GM12801 (cell line): ENCODE data around the gene HARBI1.

Source experiments
- CTCF ChIP-seq: IDR thresholded peaks from one replicate; pipeline ENCODE4 v1.5.1; 2011; ENCODE audit warnings: control low read depth; ENCODE audit not compliant: insufficient read length; ENCODE audit errors: extremely low read depth

HARBI1 gene

GRCh38 chr11:46612326-46612725 lies 4.7 kb downstream of the HARBI1 start:
- TF ChIP-seq CTCF, result no peak

- no peak for TF ChIP-seq CTCF
Observed at GRCh38 chr11:46611526-46612304, 5.3 kb downstream of the HARBI1 start.

- no peak for TF ChIP-seq CTCF
Observed at GRCh38 chr11:46609386-46609785, 7.6 kb downstream of the HARBI1 start.

- no peak for TF ChIP-seq CTCF
Observed at GRCh38 chr11:46607516-46607915, 9.5 kb downstream of the HARBI1 start.

- TF ChIP-seq CTCF, result no peak
Observed at GRCh38 chr11:46604796-46605195, 12.2 kb downstream of the HARBI1 start.

GRCh38 chr11:46603704-46604308 lies 13.2 kb downstream of the HARBI1 start:
- TF ChIP-seq CTCF, result no peak

- no peak for TF ChIP-seq CTCF
Observed at GRCh38 chr11:46601129-46601528, 15.9 kb downstream of the HARBI1 start.
